Colonic mucosa (tissue), 4 donors: ENCODE results near the gene RNF11. TPM values are rescaled to one million over a fixed set of nuclear protein-coding genes. Genes with fewer than 3 reads are reported as not detected.

Source experiments
- DNase-seq: peaks from one replicate; pipeline ENCODE4 v3.0.0-alpha.2; 2020
- H3K27ac ChIP-seq: fragments of 200-600 bp; one replicate; pipeline ENCODE4 v1.8.0; 2021
- H3K27me3 ChIP-seq: fragments of 200-600 bp; one replicate; pipeline ENCODE4 v1.8.0; 2021
- H3K36me3 ChIP-seq: fragments of 200-600 bp; one replicate; pipeline ENCODE4 v1.8.0; 2021
- H3K4me1 ChIP-seq: fragments of 200-600 bp; one replicate; pipeline ENCODE4 v1.8.0; 2021; ENCODE audit warnings: mild to moderate bottlenecking
- H3K4me3 ChIP-seq: fragments of 200-600 bp; one replicate; pipeline ENCODE4 v1.8.0; 2021
- H3K9ac ChIP-seq, 2 donors: one replicate each; pipeline ENCODE4 v1.7.0; 2013; ENCODE audit warnings: control low read depth in 2 of 2, low read depth in 2 of 2, low read length in 2 of 2
- H3K9me3 ChIP-seq: fragments of 200-600 bp; one replicate; pipeline ENCODE4 v1.8.0; 2021
- intact Hi-C: fragments of 100-400 bp; cut with DNase I; formaldehyde crosslinking; loops from one replicate; pipeline ENCODE4 v1.14.1; 2022
- total RNA-seq, 2 donors: library from RNA; stranded (reverse); fragmentation: NEBNext Ultra II Directional in 1 of 2; extraction: Animal tissue kit (Norgen Biotek cat#: 25700) in 1 of 2; gene quantifications; one replicate each; pipeline ENCODE4 v1.2.1, GENCODE V29; 2021
- TF ChIP-seq, protein P1 (sequence below): fragments of 200-600 bp; IDR thresholded peaks from one replicate; pipeline ENCODE4 v1.8.0; 2022; ENCODE audit warnings: antibody characterized with exemption, mild to moderate bottlenecking
- donor health status: healthy.
- donor health status: DM: no; HTN: no; CAD: no.
- donor health status: DM: no; HTN: no; CAD: no.

Gene RNF11
- total RNA-seq, 2 donors from 2014 or later, result 46.8 to 104 TPM

- no peak for DNase-seq
- Histone ChIP-seq H3K9ac (no peak overlapping the region), H3K27me3 (no peaks in the 10 kb centered on the region), H3K27ac (no peak overlapping the region), H3K4me3 (no peak overlapping the region), H3K9me3 (no peaks in the 10 kb centered on the region), H3K4me1 (peaks cover 6% of the 10 kb centered on the region), H3K36me3 (no peaks in the 10 kb centered on the region)
- intact Hi-C loops, result no loop called here
- TF ChIP-seq, protein P1, sequence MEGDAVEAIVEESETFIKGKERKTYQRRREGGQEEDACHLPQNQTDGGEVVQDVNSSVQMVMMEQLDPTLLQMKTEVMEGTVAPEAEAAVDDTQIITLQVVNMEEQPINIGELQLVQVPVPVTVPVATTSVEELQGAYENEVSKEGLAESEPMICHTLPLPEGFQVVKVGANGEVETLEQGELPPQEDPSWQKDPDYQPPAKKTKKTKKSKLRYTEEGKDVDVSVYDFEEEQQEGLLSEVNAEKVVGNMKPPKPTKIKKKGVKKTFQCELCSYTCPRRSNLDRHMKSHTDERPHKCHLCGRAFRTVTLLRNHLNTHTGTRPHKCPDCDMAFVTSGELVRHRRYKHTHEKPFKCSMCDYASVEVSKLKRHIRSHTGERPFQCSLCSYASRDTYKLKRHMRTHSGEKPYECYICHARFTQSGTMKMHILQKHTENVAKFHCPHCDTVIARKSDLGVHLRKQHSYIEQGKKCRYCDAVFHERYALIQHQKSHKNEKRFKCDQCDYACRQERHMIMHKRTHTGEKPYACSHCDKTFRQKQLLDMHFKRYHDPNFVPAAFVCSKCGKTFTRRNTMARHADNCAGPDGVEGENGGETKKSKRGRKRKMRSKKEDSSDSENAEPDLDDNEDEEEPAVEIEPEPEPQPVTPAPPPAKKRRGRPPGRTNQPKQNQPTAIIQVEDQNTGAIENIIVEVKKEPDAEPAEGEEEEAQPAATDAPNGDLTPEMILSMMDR, result no peak
These were observed 65.7 kb downstream of the RNF11 start for GRCh38 chr1:51301844-51302162.

- no peak for DNase-seq
- peaks cover 6% of the 10 kb centered on the region for H3K4me1 ChIP-seq
- H3K27ac ChIP-seq, result no peak overlapping the region
- no peaks in the 10 kb centered on the region for H3K9me3 ChIP-seq
- H3K36me3 ChIP-seq, result no peaks in the 10 kb centered on the region
- H3K9ac ChIP-seq, result no peak overlapping the region
- intact Hi-C loops, result no loop called here
- TF ChIP-seq, protein P1, result no peak
- no peak overlapping the region for H3K4me3 ChIP-seq
- no peaks in the 10 kb centered on the region for H3K27me3 ChIP-seq
These were observed 66.2 kb downstream of the RNF11 start for GRCh38 chr1:51302270-51302669.

- intact Hi-C loops, result no loop called here
- TF ChIP-seq, protein P1, result no peak
- Histone ChIP-seq H3K9ac (no peak overlapping the region), H3K4me3 (no peak overlapping the region), H3K36me3 (no peaks in the 10 kb centered on the region), H3K27ac (no peak overlapping the region), H3K27me3 (no peaks in the 10 kb centered on the region), H3K9me3 (no peaks in the 10 kb centered on the region), H3K4me1 (peaks cover 6% of the 10 kb centered on the region)
- DNase-seq, result no peak
These were observed 66.7 kb downstream of the RNF11 start for GRCh38 chr1:51302746-51303145.

DNA sequence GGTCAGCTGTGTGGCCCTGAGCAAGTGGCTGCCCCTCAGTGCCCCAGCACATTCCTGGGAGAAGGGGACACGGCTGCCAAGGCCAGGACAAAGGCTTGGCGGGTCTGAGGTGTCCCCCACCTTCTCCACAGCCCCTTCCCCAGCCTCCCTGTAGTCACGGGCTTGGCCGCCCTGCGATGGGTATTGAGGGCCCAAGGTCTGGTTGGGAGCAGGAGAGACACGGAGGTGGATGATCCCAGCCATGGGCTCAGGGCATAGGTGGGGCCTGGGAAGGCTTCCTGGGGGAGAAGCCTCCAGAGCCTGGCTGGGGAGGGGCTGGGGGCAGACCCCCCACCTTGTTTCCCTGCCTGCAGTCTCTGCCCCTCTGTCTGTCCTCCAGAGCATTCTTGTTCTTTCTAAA lies 67.2 kb downstream of the RNF11 start:
- Histone ChIP-seq H3K9ac (no peak overlapping the region), H3K36me3 (no peaks in the 10 kb centered on the region), H3K4me1 (peaks cover 6% of the 10 kb centered on the region), H3K9me3 (no peaks in the 10 kb centered on the region), H3K27me3 (no peaks in the 10 kb centered on the region), H3K4me3 (no peak overlapping the region), H3K27ac (no peak overlapping the region)
- TF ChIP-seq, protein P1, result no peak
- intact Hi-C loops, result no loop called here
- no peak for DNase-seq

DNA sequence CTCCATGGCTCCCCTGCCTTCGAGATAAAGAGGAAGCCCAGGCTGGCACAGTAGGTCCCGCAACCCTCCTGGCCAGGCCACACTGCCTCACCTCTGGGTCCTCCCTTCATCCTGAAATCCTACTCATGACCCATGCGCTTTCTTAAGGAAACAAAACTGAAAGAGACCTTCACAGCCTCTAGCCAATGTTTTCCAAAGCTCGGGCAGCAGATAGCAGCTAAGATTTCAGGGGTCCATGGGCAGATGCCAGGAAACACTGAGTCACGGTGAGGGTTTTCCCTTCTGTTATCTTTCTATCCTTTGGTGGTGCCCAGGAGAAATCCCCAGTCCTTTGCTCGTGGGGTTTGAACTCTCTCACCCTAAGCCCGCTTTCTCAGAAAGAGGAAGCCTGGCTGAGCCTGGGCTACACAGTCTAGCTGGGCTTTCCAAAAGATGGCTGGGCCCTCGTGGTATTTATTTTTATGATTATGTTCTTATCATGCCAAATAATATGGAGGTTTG lies 67.7 kb downstream of the RNF11 start:
- Histone ChIP-seq H3K4me3 (no peak overlapping the region), H3K27me3 (no peaks in the 10 kb centered on the region), H3K9ac (no peak overlapping the region), H3K9me3 (no peaks in the 10 kb centered on the region), H3K36me3 (no peaks in the 10 kb centered on the region), H3K27ac (no peak overlapping the region), H3K4me1 (peaks cover 6% of the 10 kb centered on the region)
- no peak for DNase-seq
- intact Hi-C loops, result no loop called here
- TF ChIP-seq, protein P1, result no peak

DNA sequence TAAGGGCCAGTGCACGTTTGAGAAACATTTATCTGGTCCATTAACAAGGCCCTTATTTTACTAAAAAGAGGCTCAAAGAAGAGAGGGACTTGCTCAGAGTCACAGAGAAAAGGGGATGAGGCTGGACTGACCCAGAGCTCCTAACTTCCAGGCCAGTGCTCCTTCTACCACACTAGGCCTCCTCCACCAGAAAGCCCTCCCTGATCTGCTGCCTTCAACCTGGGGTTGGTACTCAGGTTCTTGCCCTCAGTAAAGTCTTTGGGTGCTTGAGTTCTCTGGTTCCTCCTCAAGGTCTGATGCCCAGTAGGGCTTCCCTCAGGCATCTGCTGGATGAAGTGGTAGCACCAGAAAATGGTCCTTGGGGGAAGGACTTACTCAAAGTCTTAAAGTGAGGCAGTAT lies 68.3 kb downstream of the RNF11 start:
- TF ChIP-seq, protein P1, result no peak
- no peak overlapping the region for H3K9ac ChIP-seq
- intact Hi-C loops, result no loop called here
- H3K9me3 ChIP-seq, result no peaks in the 10 kb centered on the region
- H3K4me3 ChIP-seq, result no peak overlapping the region
- DNase-seq, result no peak
- no peaks in the 10 kb centered on the region for H3K27me3 ChIP-seq
- H3K27ac ChIP-seq, result no peak overlapping the region
- H3K36me3 ChIP-seq, result no peaks in the 10 kb centered on the region
- H3K4me1 ChIP-seq, result peaks cover 6% of the 10 kb centered on the region
